Activated CD4-positive, alpha-beta T cell treated with anti-CD3 and anti-CD28 coated beads, Interleukin-2, amount 10 ng/mL, durations not matched to agents 24 days and 14 days (primary cell): ENCODE measurements around the gene JMJD1C. TPM values are rescaled to one million over a fixed set of nuclear protein-coding genes. Genes with fewer than 3 reads are reported as not detected.
"Not testable (repeated sequence)": the region's sequence is repeated elsewhere in the genome, so short reads cannot be mapped to it uniquely, and the experiment has no call there.

Source experiments
- DNase-seq: peaks from one replicate; pipeline ENCODE4 v3.0.0; 2022
- H3K27ac Mint-ChIP-seq: one replicate; pipeline ENCODE4 v1.8.0; 2022; ENCODE audit warnings: mild to moderate bottlenecking, mixed read lengths
- H3K27me3 Mint-ChIP-seq: one replicate; pipeline ENCODE4 v1.8.0; 2022; ENCODE audit warnings: mixed read lengths
- H3K36me3 Mint-ChIP-seq: one replicate; pipeline ENCODE4 v1.8.0; 2022; ENCODE audit warnings: low read depth, mild to moderate bottlenecking, mixed read lengths
- H3K4me1 Mint-ChIP-seq: one replicate; pipeline ENCODE4 v1.8.0; 2021; ENCODE audit warnings: mixed read lengths
- H3K4me3 Mint-ChIP-seq: one replicate; pipeline ENCODE4 v1.8.0; 2022; ENCODE audit warnings: mild to moderate bottlenecking, moderate library complexity, mixed read lengths
- H3K9me3 Mint-ChIP-seq: one replicate; pipeline ENCODE4 v1.8.0; 2021; ENCODE audit warnings: mixed read lengths
- intact Hi-C: fragments of 100-400 bp; cut with micrococcal nuclease; formaldehyde crosslinking; loops from one replicate; pipeline ENCODE4 v1.15.1; 2023
- total RNA-seq: library from RNA; stranded (reverse); gene quantifications from 2 replicates; pipeline ENCODE4 v1.2.3, GENCODE V29; 2022

Gene JMJD1C
- total RNA-seq, 1 donor from 2014 or later: 41.7 TPM

GRCh38 chr10:63323701-63324494 lies 141.9 kb downstream of the JMJD1C start:
- peaks cover 3% of the 10 kb centered on the region for H3K36me3 Mint-ChIP-seq
- no peak overlapping the region for H3K4me3 Mint-ChIP-seq
- H3K4me1 Mint-ChIP-seq: peaks cover 3% of the 10 kb centered on the region
- no peaks in the 10 kb centered on the region for H3K27me3 Mint-ChIP-seq
- DNase-seq: no peak
- intact Hi-C loops: no loop called here
- H3K9me3 Mint-ChIP-seq: no peaks in the 10 kb centered on the region
- no peak overlapping the region for H3K27ac Mint-ChIP-seq

GRCh38 chr10:63320683-63321082 lies 145.1 kb downstream of the JMJD1C start:
- Mint-ChIP-seq H3K9me3 (no peaks in the 10 kb centered on the region), H3K4me1 (peaks cover 3% of the 10 kb centered on the region), H3K27ac (no peak overlapping the region), H3K36me3 (peaks cover 6% of the 10 kb centered on the region), H3K27me3 (no peaks in the 10 kb centered on the region), H3K4me3 (no peak overlapping the region)
- DNase-seq: no peak
- intact Hi-C loops: no loop called here

GRCh38 chr10:63319231-63319630 lies 146.5 kb downstream of the JMJD1C start:
- Mint-ChIP-seq H3K36me3 (peaks cover 10% of the 10 kb centered on the region), H3K9me3 (no peaks in the 10 kb centered on the region), H3K27me3 (no peaks in the 10 kb centered on the region), H3K4me1 (no peaks in the 10 kb centered on the region), H3K27ac (no peak overlapping the region), H3K4me3 (no peak overlapping the region)
- no peak for DNase-seq
- intact Hi-C loops: no loop called here

- Mint-ChIP-seq H3K36me3 (peaks cover 12% of the 10 kb centered on the region), H3K27ac (no peak overlapping the region), H3K27me3 (no peaks in the 10 kb centered on the region), H3K9me3 (no peaks in the 10 kb centered on the region), H3K4me1 (no peaks in the 10 kb centered on the region), H3K4me3 (no peak overlapping the region)
- DNase-seq: no peak
- intact Hi-C loops: no loop called here
Measured at GRCh38 chr10:63318491-63318890, 147.3 kb downstream of the JMJD1C start.

GRCh38 chr10:63314020-63314419 lies 151.8 kb downstream of the JMJD1C start:
- H3K4me1 Mint-ChIP-seq: no peaks in the 10 kb centered on the region
- no peak for DNase-seq
- no peak overlapping the region for H3K4me3 Mint-ChIP-seq
- no peak overlapping the region for H3K27ac Mint-ChIP-seq
- intact Hi-C loops: no loop called here
- peaks cover 9% of the 10 kb centered on the region for H3K36me3 Mint-ChIP-seq
- H3K27me3 Mint-ChIP-seq: no peaks in the 10 kb centered on the region
- H3K9me3 Mint-ChIP-seq: no peaks in the 10 kb centered on the region

- H3K36me3 Mint-ChIP-seq: peaks cover 6% of the 10 kb centered on the region
- H3K9me3 Mint-ChIP-seq: no peaks in the 10 kb centered on the region
- intact Hi-C loops: no loop called here
- no peaks in the 10 kb centered on the region for H3K4me1 Mint-ChIP-seq
- H3K4me3 Mint-ChIP-seq: no peak overlapping the region
- DNase-seq: peak; percentile 39
- H3K27me3 Mint-ChIP-seq: no peaks in the 10 kb centered on the region
- no peak overlapping the region for H3K27ac Mint-ChIP-seq
Measured at GRCh38 chr10:63313066-63313717, 152.6 kb downstream of the JMJD1C start.

- Mint-ChIP-seq H3K4me1 (no peaks in the 10 kb centered on the region), H3K4me3 (no peak overlapping the region), H3K36me3 (no peaks in the 10 kb centered on the region), H3K9me3 (no peaks in the 10 kb centered on the region), H3K27me3 (no peaks in the 10 kb centered on the region), H3K27ac (no peak overlapping the region)
- intact Hi-C loops: no loop called here
- DNase-seq: no peak
Measured at GRCh38 chr10:63308628-63309027, 157.1 kb downstream of the JMJD1C start.

- no peaks in the 10 kb centered on the region for H3K27me3 Mint-ChIP-seq
- H3K9me3 Mint-ChIP-seq: no peaks in the 10 kb centered on the region
- intact Hi-C loops: no loop called here
- H3K4me3 Mint-ChIP-seq: no peak overlapping the region
- H3K27ac Mint-ChIP-seq: no peak overlapping the region
- H3K36me3 Mint-ChIP-seq: no peaks in the 10 kb centered on the region
- no peaks in the 10 kb centered on the region for H3K4me1 Mint-ChIP-seq
- DNase-seq: no peak
Measured at GRCh38 chr10:63304146-63304545, 161.6 kb downstream of the JMJD1C start.

GRCh38 chr10:63300801-63301200 lies 165.0 kb downstream of the JMJD1C start:
- DNase-seq: peak; percentile 45
- intact Hi-C loops: no loop called here
- H3K4me3 Mint-ChIP-seq: no peak overlapping the region
- peaks cover 2% of the 10 kb centered on the region for H3K4me1 Mint-ChIP-seq
- H3K9me3 Mint-ChIP-seq: no peaks in the 10 kb centered on the region
- no peaks in the 10 kb centered on the region for H3K36me3 Mint-ChIP-seq
- no peak overlapping the region for H3K27ac Mint-ChIP-seq
- no peaks in the 10 kb centered on the region for H3K27me3 Mint-ChIP-seq

- H3K27ac Mint-ChIP-seq: no peak overlapping the region
- DNase-seq: peak; percentile 51
- intact Hi-C loops: no loop called here
- H3K4me3 Mint-ChIP-seq: no peak overlapping the region
- no peaks in the 10 kb centered on the region for H3K9me3 Mint-ChIP-seq
- no peaks in the 10 kb centered on the region for H3K36me3 Mint-ChIP-seq
- H3K27me3 Mint-ChIP-seq: no peaks in the 10 kb centered on the region
- H3K4me1 Mint-ChIP-seq: peaks cover 2% of the 10 kb centered on the region
Measured at GRCh38 chr10:63297941-63298340, 167.8 kb downstream of the JMJD1C start.

- no peaks in the 10 kb centered on the region for H3K36me3 Mint-ChIP-seq
- H3K4me3 Mint-ChIP-seq: no peak overlapping the region
- DNase-seq: no peak
- intact Hi-C loops: no loop called here
- no peaks in the 10 kb centered on the region for H3K27me3 Mint-ChIP-seq
- H3K9me3 Mint-ChIP-seq: no peaks in the 10 kb centered on the region
- H3K27ac Mint-ChIP-seq: no peak overlapping the region
- H3K4me1 Mint-ChIP-seq: peaks cover 2% of the 10 kb centered on the region
Measured at GRCh38 chr10:63294781-63295180, 171.0 kb downstream of the JMJD1C start.

- intact Hi-C loops, H3K27ac Mint-ChIP-seq: not testable (repeated sequence)
Measured at GRCh38 chr10:63292847-63293246, 172.9 kb downstream of the JMJD1C start.

GRCh38 chr10:63288170-63288569 lies 177.6 kb downstream of the JMJD1C start:
- no peak for DNase-seq
- no peak overlapping the region for H3K4me3 Mint-ChIP-seq
- no peak overlapping the region for H3K27ac Mint-ChIP-seq
- peaks cover 4% of the 10 kb centered on the region for H3K4me1 Mint-ChIP-seq
- intact Hi-C loops: no loop called here
- H3K36me3 Mint-ChIP-seq: no peaks in the 10 kb centered on the region
- H3K9me3 Mint-ChIP-seq: no peaks in the 10 kb centered on the region
- no peaks in the 10 kb centered on the region for H3K27me3 Mint-ChIP-seq

More at GRCh38 chr10:63292847-63293246, 172.9 kb downstream of the JMJD1C start:
- H3K36me3 Mint-ChIP-seq, H3K27me3 Mint-ChIP-seq, DNase-seq, H3K9me3 Mint-ChIP-seq, H3K4me3 Mint-ChIP-seq, H3K4me1 Mint-ChIP-seq: not testable (repeated sequence)

GRCh38 chr10:63286754-63287264 lies 179.0 kb downstream of the JMJD1C start:
- Mint-ChIP-seq H3K36me3 (no peaks in the 10 kb centered on the region), H3K9me3 (no peaks in the 10 kb centered on the region), H3K27ac (no peak overlapping the region), H3K27me3 (no peaks in the 10 kb centered on the region), H3K4me3 (no peak overlapping the region), H3K4me1 (peaks cover 4% of the 10 kb centered on the region)
- DNase-seq: no peak
- intact Hi-C loops: no loop called here
